ENCODE data around the gene NLRP6.
A peak's percentile ranks its signal among the peaks of the same experiment; 100 is the strongest.

GRCh38 chr11:236774-237767 is 41.1 kb upstream of the NLRP6 start, which contains the start of gene PSMD13:
- no peak for TF ChIP-seq EP300 (IDR thresholded peaks at IDR 0.05)
- peak in 1 of 3 donors; percentile 4 for TF ChIP-seq POLR2AphosphoS5 (IDR thresholded peaks at IDR 0.05)
- TF ChIP-seq POLR2A (IDR thresholded peaks at IDR 0.05), result peak in 1 of 2 donors; percentile 67

Data from suprapubic skin (tissue), 4 donors.